ENCODE data around the gene OLR1.

DNA sequence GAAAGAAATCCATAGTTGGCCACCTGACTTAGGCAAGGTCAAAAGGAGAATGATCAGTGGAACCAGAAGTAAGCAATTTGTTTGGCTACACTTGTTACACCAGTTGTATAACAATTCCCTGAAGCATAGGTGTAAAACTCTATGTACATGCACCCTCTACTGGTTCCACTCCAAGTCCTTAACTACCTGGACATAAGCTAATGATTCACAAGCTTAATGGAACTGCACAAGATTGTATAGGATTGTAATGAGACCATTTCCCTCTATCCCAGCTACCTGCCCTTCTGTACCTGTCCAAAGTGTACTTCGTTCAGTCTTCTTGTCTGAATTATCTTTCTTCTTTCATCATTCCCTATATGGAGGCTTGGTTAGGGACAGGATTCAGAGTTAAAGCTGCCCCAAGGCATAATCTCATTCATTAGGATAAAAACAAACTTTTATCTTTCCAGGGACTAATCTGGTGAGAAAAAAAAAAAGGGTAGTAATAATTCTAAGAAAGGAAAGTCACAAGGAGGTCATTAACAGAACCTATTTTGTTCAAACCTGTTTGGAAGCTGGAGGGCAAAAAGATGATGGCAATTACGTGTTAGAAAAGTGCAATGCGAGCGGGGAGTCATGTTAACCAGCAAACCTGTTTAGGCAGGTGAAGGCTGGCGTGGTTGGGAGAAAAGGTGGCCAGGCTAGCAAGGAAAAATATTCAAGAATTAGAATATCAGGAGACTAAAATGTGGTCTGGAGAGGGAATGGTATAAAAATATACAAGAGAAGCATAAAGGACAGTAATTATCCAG lies 4.1 kb upstream of the OLR1 start:
- TF ChIP-seq, protein P1, sequence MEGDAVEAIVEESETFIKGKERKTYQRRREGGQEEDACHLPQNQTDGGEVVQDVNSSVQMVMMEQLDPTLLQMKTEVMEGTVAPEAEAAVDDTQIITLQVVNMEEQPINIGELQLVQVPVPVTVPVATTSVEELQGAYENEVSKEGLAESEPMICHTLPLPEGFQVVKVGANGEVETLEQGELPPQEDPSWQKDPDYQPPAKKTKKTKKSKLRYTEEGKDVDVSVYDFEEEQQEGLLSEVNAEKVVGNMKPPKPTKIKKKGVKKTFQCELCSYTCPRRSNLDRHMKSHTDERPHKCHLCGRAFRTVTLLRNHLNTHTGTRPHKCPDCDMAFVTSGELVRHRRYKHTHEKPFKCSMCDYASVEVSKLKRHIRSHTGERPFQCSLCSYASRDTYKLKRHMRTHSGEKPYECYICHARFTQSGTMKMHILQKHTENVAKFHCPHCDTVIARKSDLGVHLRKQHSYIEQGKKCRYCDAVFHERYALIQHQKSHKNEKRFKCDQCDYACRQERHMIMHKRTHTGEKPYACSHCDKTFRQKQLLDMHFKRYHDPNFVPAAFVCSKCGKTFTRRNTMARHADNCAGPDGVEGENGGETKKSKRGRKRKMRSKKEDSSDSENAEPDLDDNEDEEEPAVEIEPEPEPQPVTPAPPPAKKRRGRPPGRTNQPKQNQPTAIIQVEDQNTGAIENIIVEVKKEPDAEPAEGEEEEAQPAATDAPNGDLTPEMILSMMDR (conservative IDR thresholded peaks at IDR 0.05): peak; percentile 8; the same call in 1 of the 2 replicates
- no peak for TF ChIP-seq ZFX (IDR thresholded peaks at IDR 0.05)
